Muscle of leg (tissue), 11 donors: Measurements from ENCODE around the gene CCDC102B. TPM values are rescaled to one million over a fixed set of nuclear protein-coding genes. Genes with fewer than 3 reads are reported as not detected.
"Not testable (repeated sequence)": the region's sequence is repeated elsewhere in the genome, so short reads cannot be mapped to it uniquely, and the experiment has no call there.

Experiments used
- DNase-seq: peaks from one replicate; pipeline ENCODE4 v3.0.0; 2013
- H3K27ac ChIP-seq: one replicate; pipeline ENCODE4 v1.5.1; 2013; ENCODE audit warnings: mild to moderate bottlenecking, low read length, control low read depth
- H3K27me3 ChIP-seq: one replicate; pipeline ENCODE4 v1.6.1; 2013; ENCODE audit warnings: low read length; ENCODE audit not compliant: control insufficient read depth, insufficient read depth
- H3K36me3 ChIP-seq: one replicate; pipeline ENCODE4 v1.6.1; 2013; ENCODE audit warnings: low read length; ENCODE audit not compliant: control insufficient read depth, insufficient read depth
- H3K4me1 ChIP-seq: one replicate; pipeline ENCODE4 v1.6.1; 2013; ENCODE audit warnings: low read length; ENCODE audit not compliant: control insufficient read depth, insufficient read depth
- H3K4me3 ChIP-seq: one replicate; pipeline ENCODE4 v1.5.1; 2013; ENCODE audit warnings: low read length, control low read depth
- H3K9me3 ChIP-seq: replicated peaks from 2 replicates; pipeline ENCODE4 v1.6.1; 2013; ENCODE audit warnings: low read depth, low read length; ENCODE audit not compliant: control insufficient read depth
- WGBS: methylation state at CpG from one replicate; pipeline ENCODE4 v1.1.5; 2013; ENCODE audit warnings: missing lambda C conversion rate; ENCODE audit not compliant: insufficient coverage; 5-methylcytosine and 5-hydroxymethylcytosine counted together
- polyA plus RNA-seq, 8 donors: library from polyadenylated mRNA; unstranded; fragments of 120-200 nt; gene quantifications; one replicate each; pipeline versions ENCODE4 v1.2.1 to v1.2.3, GENCODE V29; 2013; ENCODE audit warnings: inconsistent platforms in 1 of 8, low replicate concordance in 1 of 8; ENCODE audit not compliant: insufficient read length in 8 of 8, insufficient read depth in 1 of 8
- total RNA-seq: library from RNA; stranded (reverse); fragments of 120-200 nt; gene quantifications from one replicate; pipeline ENCODE4 v1.2.4, GENCODE V29; 2013

The CCDC102B gene
- total and polyA plus RNA-seq, 9 donors, result 8.2 to 30.9 (median 12.1) TPM

GRCh38 chr18:68991286-68991685 is 193.4 kb downstream of the CCDC102B start:
- no peak overlapping the region for H3K27ac ChIP-seq
- H3K36me3 ChIP-seq, result no peaks in the 10 kb centered on the region
- no peaks in the 10 kb centered on the region for H3K9me3 ChIP-seq
- H3K4me1 ChIP-seq, result peaks cover 4% of the 10 kb centered on the region
- no peak overlapping the region for H3K4me3 ChIP-seq
- H3K27me3 ChIP-seq, result no peaks in the 10 kb centered on the region
- peak; percentile 17 for DNase-seq

- Histone ChIP-seq H3K4me1 (peaks cover 4% of the 10 kb centered on the region), H3K9me3 (no peaks in the 10 kb centered on the region), H3K4me3 (no peak overlapping the region), H3K27ac (no peak overlapping the region), H3K36me3 (no peaks in the 10 kb centered on the region), H3K27me3 (no peaks in the 10 kb centered on the region)
- 71% methylated on average over 11 of the region's 12 CpGs for WGBS
- DNase-seq, result peak; percentile 7
Observed at GRCh38 chr18:68992719-68993482, 195.0 kb downstream of the CCDC102B start.

DNA sequence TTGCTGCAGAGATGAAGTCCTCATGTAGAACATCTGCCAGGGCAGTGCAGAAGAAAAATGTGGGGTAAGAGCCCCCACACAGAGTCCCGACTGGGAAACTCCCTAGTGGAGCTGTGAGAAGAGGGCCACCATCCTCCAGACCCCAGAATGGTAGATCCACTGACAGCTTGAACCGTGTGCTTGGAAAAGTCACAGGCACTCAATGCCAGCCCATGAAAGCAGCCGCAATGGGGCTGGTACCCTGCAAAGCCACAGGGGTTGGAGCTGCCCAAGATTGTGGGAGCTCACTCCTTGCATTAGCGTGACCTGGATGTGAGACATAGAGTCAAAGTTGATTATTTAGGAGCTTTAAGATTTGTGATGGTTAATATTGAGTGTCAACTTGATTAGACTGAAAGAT is 197.8 kb downstream of the CCDC102B start:
- H3K36me3 ChIP-seq, result no peaks in the 10 kb centered on the region
- no peak for DNase-seq
- H3K4me3 ChIP-seq, result no peak overlapping the region
- H3K27me3 ChIP-seq, result no peaks in the 10 kb centered on the region
- 86% methylated on average over 2 of the region's 4 CpGs for WGBS
- H3K9me3 ChIP-seq, result no peaks in the 10 kb centered on the region
- peaks cover 4% of the 10 kb centered on the region for H3K4me1 ChIP-seq
- H3K27ac ChIP-seq, result no peak overlapping the region

DNA sequence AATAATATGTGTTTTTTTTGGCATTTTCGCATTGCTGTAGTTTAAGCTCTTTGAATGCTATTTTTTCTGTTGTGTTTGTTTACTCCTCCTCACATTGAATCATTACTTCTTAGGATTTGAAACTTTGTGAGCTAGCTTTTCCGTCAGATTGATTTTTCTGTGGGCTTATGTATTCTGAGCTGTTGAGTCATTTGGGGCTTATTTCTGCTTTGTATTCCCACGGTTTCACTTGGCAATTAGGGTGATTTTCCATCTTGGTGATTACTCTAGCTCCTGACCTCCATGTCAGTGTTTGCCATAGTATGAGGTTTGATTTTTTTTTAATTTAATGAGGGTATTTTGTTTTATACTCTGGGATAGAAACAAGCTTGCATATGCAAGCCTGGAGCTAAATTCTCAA is 200.0 kb downstream of the CCDC102B start:
- Histone ChIP-seq H3K4me3 (no peak overlapping the region), H3K27ac (no peak overlapping the region), H3K27me3 (no peaks in the 10 kb centered on the region), H3K36me3 (no peaks in the 10 kb centered on the region), H3K4me1 (peaks cover 3% of the 10 kb centered on the region), H3K9me3 (no peaks in the 10 kb centered on the region)
- DNase-seq, result no peak
- no CpG with 5 or more reads among the region's 3 CpGs for WGBS

DNA sequence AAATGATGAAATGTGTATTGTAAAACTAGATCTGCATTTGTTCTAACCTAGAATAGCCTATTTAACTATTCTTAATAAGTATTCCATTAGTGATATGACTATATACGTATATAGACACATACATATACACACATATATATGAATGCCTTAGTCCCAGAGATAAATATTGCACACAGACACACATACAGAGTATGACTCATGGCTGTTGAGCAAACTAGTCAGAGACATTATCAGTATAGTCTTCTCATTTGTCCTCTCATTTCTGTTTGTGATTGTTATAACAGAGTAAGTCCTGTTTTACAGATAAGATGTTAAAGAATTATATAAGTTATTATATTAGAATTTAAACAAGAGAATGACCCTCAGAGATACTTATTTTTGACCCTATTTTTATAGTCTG is 202.5 kb downstream of the CCDC102B start:
- Histone ChIP-seq H3K27me3 (no peaks in the 10 kb centered on the region), H3K9me3 (no peaks in the 10 kb centered on the region), H3K36me3 (no peaks in the 10 kb centered on the region), H3K4me1 (no peaks in the 10 kb centered on the region), H3K4me3 (no peak overlapping the region), H3K27ac (no peak overlapping the region)
- DNase-seq, result no peak
- no CpG with 5 or more reads among the region's 1 CpG for WGBS

DNA sequence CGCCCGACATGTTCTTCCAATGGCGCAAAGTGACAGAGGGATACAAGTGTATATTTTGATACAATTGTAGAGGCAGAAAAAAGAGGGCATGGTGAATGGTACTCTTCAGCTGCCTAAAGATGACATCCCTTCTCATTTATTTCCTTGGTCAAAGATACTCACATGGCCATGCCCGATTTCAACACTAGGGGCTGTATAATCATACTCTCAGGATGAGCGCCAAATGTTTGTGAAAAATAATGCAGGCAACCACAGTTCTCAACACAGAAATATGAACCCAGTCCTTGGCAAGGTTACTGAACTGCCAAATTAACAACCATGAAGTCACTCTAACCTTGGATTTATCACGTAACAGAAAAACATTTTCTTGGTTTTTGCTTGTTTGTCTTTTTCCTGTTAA is 204.4 kb downstream of the CCDC102B start:
- Histone ChIP-seq H3K4me1 (no peaks in the 10 kb centered on the region), H3K4me3 (no peak overlapping the region), H3K9me3 (no peaks in the 10 kb centered on the region), H3K27me3 (no peaks in the 10 kb centered on the region), H3K27ac (no peak overlapping the region), H3K36me3 (no peaks in the 10 kb centered on the region)
- 100% methylated on average over 1 of the region's 6 CpGs for WGBS
- no peak for DNase-seq

GRCh38 chr18:69006212-69006611 is 208.3 kb downstream of the CCDC102B start:
- H3K9me3 ChIP-seq, H3K27ac ChIP-seq, DNase-seq, H3K4me3 ChIP-seq, H3K27me3 ChIP-seq, H3K4me1 ChIP-seq, H3K36me3 ChIP-seq: not testable (repeated sequence)
- no CpG with 5 or more reads among the region's 4 CpGs for WGBS

GRCh38 chr18:69008538-69008937 is 210.7 kb downstream of the CCDC102B start:
- WGBS, result 57% methylated on average over 1 of the region's 5 CpGs
- no peaks in the 10 kb centered on the region for H3K9me3 ChIP-seq
- no peaks in the 10 kb centered on the region for H3K4me1 ChIP-seq
- H3K27ac ChIP-seq, result no peak overlapping the region
- no peaks in the 10 kb centered on the region for H3K27me3 ChIP-seq
- H3K36me3 ChIP-seq, result no peaks in the 10 kb centered on the region
- H3K4me3 ChIP-seq, result no peak overlapping the region
- no peak for DNase-seq

- DNase-seq, result no peak
- Histone ChIP-seq H3K36me3 (no peaks in the 10 kb centered on the region), H3K27me3 (no peaks in the 10 kb centered on the region), H3K9me3 (no peaks in the 10 kb centered on the region), H3K4me1 (no peaks in the 10 kb centered on the region), H3K27ac (no peak overlapping the region), H3K4me3 (no peak overlapping the region)
- WGBS, result 86% methylated on average over 3 of the region's 8 CpGs
Observed at GRCh38 chr18:69021211-69021805, 223.4 kb downstream of the CCDC102B start.

DNA sequence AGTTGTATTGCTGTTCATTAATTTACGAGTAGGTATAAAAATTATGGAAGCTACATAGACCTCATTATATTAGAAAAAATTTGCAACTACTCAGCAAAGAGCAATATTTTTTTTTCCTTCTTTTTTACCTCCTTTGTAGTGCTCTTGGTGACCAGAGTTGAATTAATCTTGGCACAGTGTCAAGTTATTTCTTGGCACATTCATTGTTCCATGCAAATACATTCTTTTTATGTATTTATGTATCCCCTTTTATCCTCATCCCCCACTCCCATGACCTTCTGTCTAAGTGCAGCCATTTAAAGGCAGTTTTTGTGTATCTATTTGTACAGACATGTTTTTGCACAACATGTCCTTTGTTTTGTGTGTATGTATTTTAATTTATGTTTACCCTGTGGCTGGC is 224.5 kb downstream of the CCDC102B start:
- H3K9me3 ChIP-seq, result no peaks in the 10 kb centered on the region
- H3K36me3 ChIP-seq, result no peaks in the 10 kb centered on the region
- H3K27ac ChIP-seq, result no peak overlapping the region
- no peaks in the 10 kb centered on the region for H3K27me3 ChIP-seq
- DNase-seq, result peak; percentile 13
- H3K4me1 ChIP-seq, result no peaks in the 10 kb centered on the region
- WGBS, result no CpG with 5 or more reads among the region's 1 CpG
- H3K4me3 ChIP-seq, result no peak overlapping the region
